HepG2 (cell line): Measurements from ENCODE around the gene SPIN1. TPM values are rescaled to one million over a fixed set of nuclear protein-coding genes. Genes with fewer than 3 reads are reported as not detected.

ENCODE experiments used
- ATAC-seq: fragments of 200-7000 bp; cut with Tn5 transposase; 3 replicates; pipeline ENCODE4 v1.9.1; 2020; ENCODE audit warnings: mild to moderate bottlenecking, moderate library complexity
- BruUV-seq: library from RNA; stranded (reverse); fragments of 400-500 nt; replicated peaks from 2 replicates; lab custom pipeline; 2021; lab: Mats Ljungman, UMichigan
- CTCF ChIA-PET: fragments of 300-600 bp; formaldehyde crosslinking; extraction: SDS; loops from one replicate; lab custom pipeline; 2021; ENCODE audit warnings: low total read pairs, inconsistent platforms, low intra/inter-chr PET ratio; lab: Yijun Ruan, JAX
- POLR2A ChIA-PET: fragments of 350-600 bp; sonication (Branson Sonifier 250); formaldehyde crosslinking; loops from one replicate; lab custom pipeline; 2020; ENCODE audit warnings: antibody characterized with exemption, inconsistent platforms; lab: Yijun Ruan, JAX
- DNase-seq: peaks from one replicate; pipeline ENCODE4 v3.0.0-alpha.2; 2015; ENCODE audit warnings: low spot score
- FAIRE-seq: peaks from 3 replicates; lab custom pipeline; 2011; peaks lifted over from hg19 to GRCh38; lab: Jason Lieb, UNC
- H2AFZ ChIP-seq: one replicate; pipeline ENCODE4 v1.6.1; 2011; ENCODE audit warnings: low read length, inconsistent platforms
- H3K27ac ChIP-seq: fragments of 300-600 bp; 3 replicates; pipeline ENCODE4 v1.8.0; 2011; ENCODE audit warnings: mixed run types, mild to moderate bottlenecking, mixed read lengths, low read length, inconsistent platforms; ENCODE audit not compliant: insufficient read depth; ENCODE audit errors: extremely low read length
- H3K27me3 ChIP-seq, 2 experiments: fragments of 200-600 bp in 1 of 2; 2 replicates in 1 of 2; 3 replicates in 1 of 2; pipeline versions ENCODE4 v1.6.0 to v1.8.0; 2011; ENCODE audit warnings: low read length in 2 of 2, mild to moderate bottlenecking in 2 of 2, moderate library complexity in 2 of 2, inconsistent platforms in 1 of 2; ENCODE audit not compliant: insufficient read depth in 2 of 2, control insufficient read depth in 1 of 2
- H3K36me3 ChIP-seq, 2 experiments: fragments of 200-600 bp in 1 of 2; replicated peaks in 1 of 2; 2 replicates in 1 of 2; 3 replicates in 1 of 2; pipeline versions ENCODE4 v1.5.1 to v1.8.0; 2011; ENCODE audit warnings: low read length in 2 of 2, inconsistent platforms in 1 of 2; ENCODE audit not compliant: insufficient read depth in 2 of 2, control insufficient read depth in 1 of 2
- H3K4me1 ChIP-seq: 2 replicates; pipeline ENCODE4 v1.5.1; 2012; ENCODE audit warnings: low read length, inconsistent platforms; ENCODE audit not compliant: insufficient read depth
- H3K4me2 ChIP-seq: 2 replicates; pipeline ENCODE4 v1.6.0; 2011; ENCODE audit warnings: low read depth, low read length, inconsistent platforms
- H3K4me3 ChIP-seq, 3 experiments: fragments of 200-600 bp in 1 of 3; sonication (generic), shearing (Covaris generic) in 1 of 3; replicated peaks in 1 of 3; 2 replicates each; pipeline ENCODE4 v1.5.1; 2011 to 2016; ENCODE audit warnings: low read length in 3 of 3, inconsistent platforms in 2 of 3, low read depth in 2 of 3, mild to moderate bottlenecking in 2 of 3, control low read depth in 1 of 3, mixed read lengths in 1 of 3; ENCODE audit not compliant: insufficient read depth in 1 of 3
- H3K79me2 ChIP-seq: one replicate; pipeline ENCODE4 v1.6.1; 2011; ENCODE audit warnings: low read length, inconsistent platforms; ENCODE audit not compliant: insufficient read depth
- H3K9ac ChIP-seq: 2 replicates; pipeline ENCODE4 v1.6.0; 2011; ENCODE audit warnings: mild to moderate bottlenecking, low read depth, low read length, inconsistent platforms; ENCODE audit not compliant: insufficient read depth
- H3K9me3 ChIP-seq: 2 replicates; pipeline ENCODE4 v1.5.1; 2012; ENCODE audit warnings: mild to moderate bottlenecking, low read length
- H4K20me1 ChIP-seq: 2 replicates; pipeline ENCODE4 v1.6.0; 2011; ENCODE audit warnings: inconsistent platforms, mild to moderate bottlenecking, low read length, moderate library complexity; ENCODE audit not compliant: insufficient read depth
- FOXA1 ChIP-seq, 2 experiments: fragments of 450-650 bp in 1 of 2; sonication (generic) in 1 of 2; formaldehyde crosslinking in 1 of 2; IDR thresholded peaks; 2 replicates each; pipeline versions ENCODE4 v1.4.0 to v1.6.1; 2016 to 2020; ENCODE audit warnings: missing genetic modification reagents in 1 of 2
- IKZF1 ChIP-seq: fragments of 450-650 bp; IDR thresholded peaks from 2 replicates; pipeline ENCODE4 v1.7.1; 2016
- KDM2A ChIP-seq: sonication (generic); formaldehyde crosslinking; IDR thresholded peaks from 2 replicates; pipeline ENCODE4 v1.4.0; 2020; ENCODE audit warnings: low read depth, missing genetic modification reagents, borderline replicate concordance
- KLF9 ChIP-seq: IDR thresholded peaks from 2 replicates; pipeline ENCODE4 v1.6.1; 2016; ENCODE audit warnings: low read depth
- NFRKB ChIP-seq: fragments of 450-650 bp; IDR thresholded peaks from 2 replicates; pipeline ENCODE4 v1.6.1; 2017
- NONO ChIP-seq, 2 experiments: fragments of 450-650 bp in 1 of 2; sonication (generic) in 1 of 2; formaldehyde crosslinking in 1 of 2; IDR thresholded peaks in 1 of 2; conservative IDR thresholded peaks in 1 of 2; 2 replicates each; pipeline versions ENCODE4 v1.6.1 to v1.8.0; 2017 to 2022; ENCODE audit warnings: mild to moderate bottlenecking in 1 of 2, missing genetic modification reagents in 1 of 2, moderate library complexity in 1 of 2
- PHF8 ChIP-seq: sonication (generic); formaldehyde crosslinking; IDR thresholded peaks from 2 replicates; pipeline ENCODE4 v1.5.0; 2020; ENCODE audit warnings: missing genetic modification reagents
- RFX5 ChIP-seq: IDR thresholded peaks from 2 replicates; pipeline ENCODE4 v1.6.1; 2011; ENCODE audit warnings: low read depth, low read length, improper control_type of control experiment
- ZNF282 ChIP-seq: fragments of 450-650 bp; IDR thresholded peaks from 2 replicates; pipeline ENCODE4 v1.6.1; 2018; ENCODE audit not compliant: partially characterized antibody
- ZNF44 ChIP-seq: sonication (generic); formaldehyde crosslinking; IDR thresholded peaks from 2 replicates; pipeline ENCODE4 v1.5.1; 2020; ENCODE audit warnings: mild to moderate bottlenecking, missing genetic modification reagents
- ZNF761 ChIP-seq: sonication (generic); formaldehyde crosslinking; conservative IDR thresholded peaks from 2 replicates; pipeline ENCODE4 v1.4.0; 2020; ENCODE audit warnings: mild to moderate bottlenecking, missing genetic modification reagents
- ZNF883 ChIP-seq: sonication (generic); formaldehyde crosslinking; IDR thresholded peaks from 2 replicates; pipeline ENCODE4 v1.5.1; 2020; ENCODE audit warnings: mild to moderate bottlenecking, missing genetic modification reagents; ENCODE audit errors: not compliant biosample characterization
- WGBS: methylation state at CpG from one replicate; pipeline ENCODE4 v1.1.6; 2017; ENCODE audit warnings: low lambda C conversion rate; 5-methylcytosine and 5-hydroxymethylcytosine counted together
- in situ Hi-C: cut with HindIII; loops from 2 replicates; pipeline ENCODE4 v1.10.0; 2017; ENCODE audit warnings: low pct_unique_long_range_greater_than_20kb; ENCODE audit not compliant: extremely low pct_ligation_motif_present
- intact Hi-C: fragments of 100-400 bp; cut with micrococcal nuclease; formaldehyde crosslinking; loops from one replicate; pipeline ENCODE4 v1.10.0; 2022; ENCODE audit not compliant: unreplicated experiment
- polyA plus RNA-seq, 8 experiments: library from polyadenylated mRNA; depleted of rRNA in 3 of 8; stranded (reverse) in 7 of 8; unstranded in 1 of 8; fragments of >200 nt; fragmentation: Illumina TruSeq in 4 of 8; extraction: Trizol in 4 of 8; gene quantifications; 2 replicates each; pipeline versions ENCODE4 v1.2.1 to v1.2.3, GENCODE V29; 2011 to 2016; ENCODE audit warnings: low read depth in 4 of 8, missing spikeins in 1 of 8, mixed read lengths in 1 of 8; ENCODE audit not compliant: insufficient read depth in 1 of 8
- total RNA-seq, 5 experiments: library from RNA; depleted of rRNA; stranded (reverse); fragments of >200 nt; fragmentation: Illumina TruSeq; extraction: Trizol; gene quantifications; 2 replicates each; pipeline ENCODE4 v1.2.3, GENCODE V29; 2016; ENCODE audit warnings: low read depth in 1 of 5
- TF ChIP-seq, protein P1 (sequence below): fragments of 450-650 bp; IDR thresholded peaks from 2 replicates; pipeline ENCODE4 v1.6.1; 2017
- TF ChIP-seq, protein P2 (sequence below): fragments of 450-650 bp; IDR thresholded peaks from 2 replicates; pipeline ENCODE4 v1.6.1; 2016

SPIN1 gene
- total and polyA plus RNA-seq, 2 of the 13 experiments (the other 11 are each of a cell fraction or from before 2014, with no cell fraction given) = 20.0 to 24.3 TPM

- 61% methylated on average over 10 of the region's 17 CpGs for WGBS
- H3K9ac ChIP-seq = no peak overlapping the region
- H3K4me2 ChIP-seq = no peak overlapping the region
- H3K4me1 ChIP-seq = no peaks in the 10 kb centered on the region
- BruUV-seq = no TSS peak
- intact Hi-C loops = no loop called here
- no peaks in the 10 kb centered on the region for H3K27me3 ChIP-seq
- FAIRE-seq = no peak
- in situ Hi-C loops = no loop called here
- CTCF ChIA-PET = no interaction called here
- no peak overlapping the region for H3K4me3 ChIP-seq
- POLR2A ChIA-PET = no interaction called here
- no peak for DNase-seq
- no peak overlapping the region for H2AFZ ChIP-seq
- H3K9me3 ChIP-seq = no peaks in the 10 kb centered on the region
- no peaks in the 10 kb centered on the region for H3K79me2 ChIP-seq
- no peaks in the 10 kb centered on the region for H4K20me1 ChIP-seq
- H3K36me3 ChIP-seq = no peaks in the 10 kb centered on the region
- ATAC-seq = no peak; the same call in 2 of the 3 replicates
- no peak overlapping the region for H3K27ac ChIP-seq
- no peak for TF ChIP-seq KLF9 (CRISPR knock-in tag)
- peak; percentile 30 for TF ChIP-seq ZNF282
- TF ChIP-seq, protein P1, sequence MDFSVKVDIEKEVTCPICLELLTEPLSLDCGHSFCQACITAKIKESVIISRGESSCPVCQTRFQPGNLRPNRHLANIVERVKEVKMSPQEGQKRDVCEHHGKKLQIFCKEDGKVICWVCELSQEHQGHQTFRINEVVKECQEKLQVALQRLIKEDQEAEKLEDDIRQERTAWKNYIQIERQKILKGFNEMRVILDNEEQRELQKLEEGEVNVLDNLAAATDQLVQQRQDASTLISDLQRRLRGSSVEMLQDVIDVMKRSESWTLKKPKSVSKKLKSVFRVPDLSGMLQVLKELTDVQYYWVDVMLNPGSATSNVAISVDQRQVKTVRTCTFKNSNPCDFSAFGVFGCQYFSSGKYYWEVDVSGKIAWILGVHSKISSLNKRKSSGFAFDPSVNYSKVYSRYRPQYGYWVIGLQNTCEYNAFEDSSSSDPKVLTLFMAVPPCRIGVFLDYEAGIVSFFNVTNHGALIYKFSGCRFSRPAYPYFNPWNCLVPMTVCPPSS = 0 out of 2 replicates have a peak, but pooled peaks have one; percentile 12
- TF ChIP-seq, protein P2, sequence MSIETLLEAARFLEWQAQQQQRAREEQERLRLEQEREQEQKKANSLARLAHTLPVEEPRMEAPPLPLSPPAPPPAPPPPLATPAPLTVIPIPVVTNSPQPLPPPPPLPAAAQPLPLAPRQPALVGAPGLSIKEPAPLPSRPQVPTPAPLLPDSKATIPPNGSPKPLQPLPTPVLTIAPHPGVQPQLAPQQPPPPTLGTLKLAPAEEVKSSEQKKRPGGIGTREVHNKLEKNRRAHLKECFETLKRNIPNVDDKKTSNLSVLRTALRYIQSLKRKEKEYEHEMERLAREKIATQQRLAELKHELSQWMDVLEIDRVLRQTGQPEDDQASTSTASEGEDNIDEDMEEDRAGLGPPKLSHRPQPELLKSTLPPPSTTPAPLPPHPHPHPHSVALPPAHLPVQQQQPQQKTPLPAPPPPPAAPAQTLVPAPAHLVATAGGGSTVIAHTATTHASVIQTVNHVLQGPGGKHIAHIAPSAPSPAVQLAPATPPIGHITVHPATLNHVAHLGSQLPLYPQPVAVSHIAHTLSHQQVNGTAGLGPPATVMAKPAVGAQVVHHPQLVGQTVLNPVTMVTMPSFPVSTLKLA = peak; percentile 63
- TF ChIP-seq NONO (IDR thresholded peaks at IDR 0.05) = 0 out of 2 replicates have a peak, but pooled peaks have one; percentile 37
- no peak for TF ChIP-seq NONO (CRISPR knock-in tag; conservative IDR thresholded peaks at IDR 0.05)
- no peak for TF ChIP-seq ZNF883
- no peak for TF ChIP-seq ZNF44 (CRISPR knock-in tag)
- TF ChIP-seq KDM2A (CRISPR knock-in tag) = no peak
- 0 out of 2 replicates have a peak, but pooled peaks have one; percentile 17 for TF ChIP-seq IKZF1
- TF ChIP-seq ZNF761 (CRISPR knock-in tag) = no peak
- TF ChIP-seq RFX5 = no peak
- TF ChIP-seq NFRKB = 0 out of 2 replicates have a peak, but pooled peaks have one; percentile 25
- TF ChIP-seq PHF8 = no peak
- TF ChIP-seq FOXA1 (IDR thresholded peaks at IDR 0.05) = 0 out of 2 replicates have a peak, but pooled peaks have one; percentile 6
- TF ChIP-seq FOXA1 (CRISPR knock-in tag; IDR thresholded peaks at IDR 0.05) = no peak
- TF ChIP-seq, all 625 proteins: peak for 7
Observed at GRCh38 chr9:88503845-88504764, 115.9 kb downstream of the SPIN1 start.
